ENCODE results near the gene TESPA1.

Gene TESPA1

GRCh38 chr12:55019784-55020183, 35.2 kb upstream of the TESPA1 start, which contains the start of gene NEUROD4:
TSS of gene NEUROD4 (plus strand) at chr12:55019974. CDS start at chr12:55026440, 6,466 bp downstream.
- no peak for TF ChIP-seq CTCF (IDR thresholded peaks at IDR 0.05; ENCODE audit: poor library complexity, severe bottlenecking)
- peak; percentile 93 for ATAC-seq (ENCODE audit: low read depth)
- Histone ChIP-seq H3K4me1 (ENCODE audit: insufficient read depth, poor library complexity, severe bottlenecking) (no peaks in the 10 kb centered on the region), H3K27ac (ENCODE audit: poor library complexity, severe bottlenecking) (no peak within 1 kb of the TSS), H3K36me3 (ENCODE audit: low read depth) (no peaks in the 10 kb centered on the region), H3K27me3 (ENCODE audit: insufficient read depth, poor library complexity, severe bottlenecking) (peaks cover 28% of the 10 kb centered on the region), H3K4me3 (ENCODE audit: severe bottlenecking) (no peak within 1 kb of the TSS), H3K9me3 (ENCODE audit: severe bottlenecking) (no peaks in the 10 kb centered on the region)
- DNase-seq (ENCODE audit: low spot score), result peak; percentile 55

GRCh38 chr12:55017416-55017925, 32.9 kb upstream of the TESPA1 start:
- no peak for DNase-seq (ENCODE audit: low spot score)
- Histone ChIP-seq H3K36me3 (ENCODE audit: low read depth) (no peaks in the 10 kb centered on the region), H3K9me3 (ENCODE audit: severe bottlenecking) (no peaks in the 10 kb centered on the region), H3K4me3 (ENCODE audit: severe bottlenecking) (no peak overlapping the region), H3K27ac (ENCODE audit: poor library complexity, severe bottlenecking) (no peak overlapping the region), H3K27me3 (ENCODE audit: insufficient read depth, poor library complexity, severe bottlenecking) (peaks cover 28% of the 10 kb centered on the region), H3K4me1 (ENCODE audit: insufficient read depth, poor library complexity, severe bottlenecking) (no peaks in the 10 kb centered on the region)
- no peak for ATAC-seq (ENCODE audit: low read depth)
- TF ChIP-seq CTCF (IDR thresholded peaks at IDR 0.05; ENCODE audit: poor library complexity, severe bottlenecking), result no peak

- Histone ChIP-seq H3K27ac (ENCODE audit: poor library complexity, severe bottlenecking) (no peak overlapping the region), H3K27me3 (ENCODE audit: insufficient read depth, poor library complexity, severe bottlenecking) (peaks cover 4% of the 10 kb centered on the region), H3K9me3 (ENCODE audit: severe bottlenecking) (no peaks in the 10 kb centered on the region), H3K36me3 (ENCODE audit: low read depth) (no peaks in the 10 kb centered on the region), H3K4me1 (ENCODE audit: insufficient read depth, poor library complexity, severe bottlenecking) (no peaks in the 10 kb centered on the region), H3K4me3 (ENCODE audit: severe bottlenecking) (no peak overlapping the region)
- ATAC-seq (ENCODE audit: low read depth) (no peak), DNase-seq (ENCODE audit: low spot score) (no peak)
- no peak for TF ChIP-seq CTCF (IDR thresholded peaks at IDR 0.05; ENCODE audit: poor library complexity, severe bottlenecking)
These were observed 24.5 kb upstream of the TESPA1 start for GRCh38 chr12:55008944-55009585.

GRCh38 chr12:55002355-55002754, 17.8 kb upstream of the TESPA1 start:
- no peak for DNase-seq (ENCODE audit: low spot score)
- no peak for ATAC-seq (ENCODE audit: low read depth)
- no peaks in the 10 kb centered on the region for H3K9me3 ChIP-seq (ENCODE audit: severe bottlenecking)
- no peaks in the 10 kb centered on the region for H3K4me1 ChIP-seq (ENCODE audit: insufficient read depth, poor library complexity, severe bottlenecking)
- H3K4me3 ChIP-seq (ENCODE audit: severe bottlenecking), result no peak overlapping the region
- peaks cover 7% of the 10 kb centered on the region for H3K27me3 ChIP-seq (ENCODE audit: insufficient read depth, poor library complexity, severe bottlenecking)
- no peaks in the 10 kb centered on the region for H3K36me3 ChIP-seq (ENCODE audit: low read depth)
- H3K27ac ChIP-seq (ENCODE audit: poor library complexity, severe bottlenecking), result no peak overlapping the region
- no peak for TF ChIP-seq CTCF (IDR thresholded peaks at IDR 0.05; ENCODE audit: poor library complexity, severe bottlenecking)

- H3K9me3 ChIP-seq (ENCODE audit: severe bottlenecking), result no peaks in the 10 kb centered on the region
- H3K4me1 ChIP-seq (ENCODE audit: insufficient read depth, poor library complexity, severe bottlenecking), result no peaks in the 10 kb centered on the region
- ATAC-seq (ENCODE audit: low read depth) (no peak), DNase-seq (ENCODE audit: low spot score) (no peak)
- H3K27me3 ChIP-seq (ENCODE audit: insufficient read depth, poor library complexity, severe bottlenecking), result peaks cover 9% of the 10 kb centered on the region
- no peaks in the 10 kb centered on the region for H3K36me3 ChIP-seq (ENCODE audit: low read depth)
- no peak overlapping the region for H3K4me3 ChIP-seq (ENCODE audit: severe bottlenecking)
- no peak for TF ChIP-seq CTCF (IDR thresholded peaks at IDR 0.05; ENCODE audit: poor library complexity, severe bottlenecking)
- H3K27ac ChIP-seq (ENCODE audit: poor library complexity, severe bottlenecking), result no peak overlapping the region
These were observed 16.8 kb upstream of the TESPA1 start for GRCh38 chr12:55001198-55001868.
